DMS114 treated with DMSO at 0.1 percent for 48 hours (cell line): ENCODE results near the gene MBNL2.

Experiments
- DNase-seq: peaks from one replicate; lab custom pipeline; 2025; ENCODE audit not compliant: unreplicated experiment; lab: John Stamatoyannopoulos, UW

The MBNL2 gene

GRCh38 chr13:97233499-97233898 is 11.4 kb downstream of the MBNL2 start:
- DNase-seq = no peak

GRCh38 chr13:97234236-97234635 is 12.1 kb downstream of the MBNL2 start:
- DNase-seq = no peak

DNA sequence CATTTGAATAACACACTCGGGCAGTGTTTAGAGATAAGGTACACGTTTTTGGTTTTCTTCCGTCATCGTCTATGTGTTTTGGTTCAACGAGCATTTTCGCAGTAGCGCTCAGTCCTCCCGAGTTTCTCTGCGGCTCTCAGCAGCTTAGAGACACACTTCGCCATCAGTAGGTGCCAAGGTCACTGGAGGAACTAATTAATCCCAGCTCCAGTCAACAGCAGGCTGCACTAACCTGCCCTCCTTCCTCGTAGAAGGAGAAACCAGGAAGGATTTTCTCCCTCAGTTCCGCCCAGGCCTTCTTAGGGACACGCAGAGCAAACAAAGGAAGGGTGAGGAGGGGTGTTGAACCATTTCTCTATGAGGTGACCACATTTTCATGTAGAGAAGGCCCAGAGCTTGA is 12.6 kb downstream of the MBNL2 start:
- no peak for DNase-seq

- no peak for DNase-seq
Measured at GRCh38 chr13:97235549-97236231, 13.6 kb downstream of the MBNL2 start.

- DNase-seq = no peak
Measured at GRCh38 chr13:97237388-97237787, 15.3 kb downstream of the MBNL2 start.

DNA sequence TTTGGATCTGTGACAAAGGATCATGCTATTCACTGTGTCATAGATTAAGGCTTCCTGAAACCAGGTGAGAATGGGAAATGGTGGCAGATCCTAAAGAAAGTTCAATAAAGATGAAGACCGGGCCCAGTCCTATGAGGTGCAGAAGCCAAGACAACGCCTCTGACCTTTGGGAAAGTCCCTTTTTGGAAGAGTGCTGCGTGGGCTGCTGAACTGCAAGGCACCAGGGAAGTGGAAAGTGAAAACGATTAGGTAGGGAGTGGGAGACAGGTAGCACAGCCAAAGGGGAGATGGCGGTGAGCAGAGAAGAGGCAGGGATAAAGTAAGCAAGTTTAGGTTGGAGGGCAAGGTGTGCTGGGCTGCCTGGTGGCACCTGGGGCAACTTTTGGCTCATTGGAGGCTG is 16.3 kb downstream of the MBNL2 start:
- DNase-seq = no peak

DNA sequence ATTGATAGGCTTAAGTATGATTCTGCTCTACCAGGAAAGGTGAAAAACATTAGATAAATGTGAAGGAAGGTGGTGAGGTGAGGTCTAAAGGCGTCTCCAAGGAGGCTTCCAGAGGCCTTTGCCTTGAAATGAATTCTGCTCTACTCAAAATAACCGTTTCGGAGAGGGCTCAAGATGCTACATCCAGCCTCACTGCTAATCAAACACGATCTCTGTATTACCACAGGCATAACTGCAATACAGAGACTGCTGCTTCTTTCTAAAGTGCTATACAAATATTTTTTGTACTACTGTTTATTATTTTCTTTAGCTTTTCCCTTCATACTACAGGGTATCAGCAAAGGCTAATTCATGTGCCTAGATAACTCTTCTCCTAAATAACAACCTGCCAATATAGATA is 16.8 kb downstream of the MBNL2 start:
- no peak for DNase-seq

DNA sequence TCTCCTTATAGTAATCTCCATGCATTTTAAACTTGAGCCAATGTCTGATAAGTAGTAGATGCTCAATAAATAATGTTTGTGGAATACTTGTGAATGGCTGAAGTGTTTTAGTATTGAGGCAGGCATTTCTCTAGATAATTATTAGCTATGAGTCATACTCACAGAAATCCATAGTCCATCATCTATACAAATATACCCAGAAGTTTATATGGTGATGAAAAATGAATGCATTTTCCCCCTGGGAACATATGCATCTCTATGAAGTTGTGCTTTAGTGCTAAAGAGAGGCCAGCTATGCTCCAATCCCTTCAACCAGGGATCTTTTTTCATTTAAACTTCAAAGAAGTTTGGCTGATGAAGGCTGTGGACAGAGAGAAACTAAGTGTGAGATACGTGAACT is 17.2 kb downstream of the MBNL2 start:
- no peak for DNase-seq

GRCh38 chr13:97239943-97240787 is 18.0 kb downstream of the MBNL2 start:
- no peak for DNase-seq

DNA sequence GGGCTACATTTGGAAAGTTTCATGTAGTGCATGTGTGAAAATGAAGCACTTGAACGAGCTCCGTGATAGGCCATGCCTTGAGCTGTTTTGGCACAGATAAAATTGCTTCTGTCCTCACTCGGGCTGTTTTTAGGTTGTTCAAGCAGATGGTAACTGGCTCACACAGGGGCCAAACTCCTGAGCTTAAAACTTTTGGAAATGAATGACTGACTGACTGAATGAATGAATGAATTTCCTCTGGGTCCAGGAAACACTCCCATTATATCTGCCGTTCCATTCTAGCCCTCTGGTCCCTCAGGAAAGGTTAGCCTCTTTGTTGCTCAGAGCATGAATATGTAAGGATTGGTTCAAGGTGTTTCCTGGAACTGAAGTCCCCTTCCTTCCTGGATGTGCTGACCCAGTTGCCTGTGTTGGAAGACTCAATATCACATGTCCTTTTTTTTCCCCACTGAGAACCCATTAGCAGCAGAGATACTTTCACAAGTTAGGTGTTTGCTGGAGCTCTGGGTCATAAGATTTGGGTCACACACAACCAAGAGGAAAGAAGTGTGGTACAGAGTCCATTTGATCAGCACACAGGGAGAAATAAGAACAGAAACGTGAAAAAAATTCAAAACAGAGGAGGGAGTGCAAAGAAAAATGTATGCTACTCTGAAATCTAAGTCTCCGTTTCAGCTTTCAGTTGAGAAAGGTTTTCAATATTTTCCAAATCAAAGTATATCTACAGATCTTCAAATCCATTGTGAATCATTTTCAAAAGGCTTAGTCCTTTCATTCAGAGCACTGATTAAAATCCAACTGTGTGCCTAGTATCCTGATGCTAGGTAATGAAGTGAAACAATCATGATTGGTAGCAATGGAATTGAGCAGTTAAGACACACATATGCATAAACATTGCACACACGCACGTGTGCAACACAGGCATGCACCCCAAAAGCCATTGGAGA is 18.9 kb downstream of the MBNL2 start:
- DNase-seq = no peak

- no peak for DNase-seq
Measured at GRCh38 chr13:97241761-97242160, 19.6 kb downstream of the MBNL2 start.

DNA sequence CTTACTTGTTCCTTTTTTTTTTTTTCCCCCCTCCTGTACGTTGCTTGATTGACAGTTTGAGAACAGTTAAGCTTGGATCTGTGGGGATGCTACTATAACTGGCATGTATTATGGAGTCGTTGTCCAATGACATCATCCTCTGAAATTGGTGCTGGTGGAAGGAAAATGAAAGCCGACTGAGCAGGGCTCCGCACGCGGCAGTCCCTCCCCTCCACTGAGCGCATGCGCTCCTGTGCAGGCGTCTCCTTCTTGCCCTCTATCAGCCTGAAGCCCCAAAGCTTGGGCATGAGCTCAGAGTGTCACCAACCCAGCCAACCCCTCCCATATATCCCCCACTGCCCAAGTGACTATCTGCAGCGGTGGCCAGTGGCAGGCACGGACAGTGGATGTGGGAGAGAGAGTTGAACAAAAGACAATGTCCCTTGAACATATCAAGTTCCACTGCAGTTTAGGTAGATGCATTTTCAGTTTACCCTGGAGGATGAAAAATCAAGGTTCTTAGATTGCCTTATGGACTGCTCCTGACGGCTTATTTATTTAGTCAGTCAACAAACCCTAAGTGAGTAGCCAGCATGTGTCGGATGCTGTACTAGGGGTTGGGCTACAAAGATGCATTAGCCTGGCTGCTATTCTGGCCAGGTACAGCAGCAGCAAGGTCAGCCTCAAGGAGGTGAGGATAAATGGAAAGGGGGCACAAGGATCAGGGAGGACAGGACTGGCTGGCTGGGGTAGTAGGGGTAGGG is 20.8 kb downstream of the MBNL2 start:
- DNase-seq = no peak

DNA sequence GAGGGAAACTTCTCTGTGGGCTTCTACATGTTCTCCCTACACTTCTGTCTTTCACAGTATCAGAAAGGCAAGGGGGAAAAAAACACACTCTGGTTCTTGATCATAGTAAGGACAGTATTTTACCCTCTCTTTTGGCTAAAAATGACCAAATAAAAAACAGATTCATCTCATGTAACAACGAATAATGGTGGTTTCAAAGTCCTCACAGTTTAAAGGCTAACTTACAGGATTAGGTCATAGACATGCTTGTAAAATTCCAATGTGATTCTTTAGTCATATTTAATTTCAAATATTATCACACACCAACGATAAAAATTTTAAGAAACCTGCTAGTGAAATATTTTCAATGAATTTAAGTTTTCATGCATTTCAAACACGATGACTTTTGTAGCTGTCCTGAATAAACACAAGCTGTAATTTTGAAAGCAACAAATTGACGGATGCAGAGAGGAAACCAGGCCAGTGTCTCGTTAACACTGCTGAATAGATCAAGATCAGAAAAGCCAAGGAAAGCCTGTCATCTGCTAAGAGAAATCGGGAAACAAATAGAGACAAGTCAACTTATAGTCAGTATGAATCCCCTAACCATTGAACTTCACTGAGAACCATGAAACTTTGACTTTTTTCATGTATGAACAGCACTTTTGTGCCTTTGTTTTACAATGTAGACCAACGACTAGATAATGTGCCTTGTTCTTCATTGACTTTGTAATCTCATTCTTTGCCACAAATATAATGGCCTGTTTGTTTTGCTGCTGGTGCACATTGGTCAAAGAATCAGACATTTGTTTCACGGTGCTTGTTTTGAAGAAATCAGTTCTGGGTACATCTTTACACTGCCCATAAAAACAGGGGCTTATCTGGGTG is 22.0 kb downstream of the MBNL2 start:
- DNase-seq = no peak

DNA sequence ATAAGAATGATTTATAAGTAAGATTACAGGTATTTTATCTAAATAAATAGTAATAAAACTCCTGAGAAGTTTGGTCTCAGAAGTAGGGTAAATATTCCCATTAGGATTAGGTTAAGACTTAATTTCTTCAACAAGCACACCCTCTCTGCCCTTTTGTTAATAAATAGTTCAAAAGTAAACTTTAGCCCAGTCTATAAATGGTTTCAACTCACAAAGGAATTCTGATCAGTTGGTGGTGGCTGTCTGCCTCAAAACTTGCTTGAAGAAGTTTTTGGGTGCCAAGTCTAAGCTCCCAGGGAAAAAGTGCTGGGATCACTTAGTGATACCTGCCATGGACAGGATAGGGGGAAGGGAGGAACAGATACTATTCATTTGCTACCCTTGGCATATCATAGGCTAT is 22.9 kb downstream of the MBNL2 start:
- no peak for DNase-seq

- no peak for DNase-seq
Measured at GRCh38 chr13:97246596-97247158, 24.5 kb downstream of the MBNL2 start.

DNA sequence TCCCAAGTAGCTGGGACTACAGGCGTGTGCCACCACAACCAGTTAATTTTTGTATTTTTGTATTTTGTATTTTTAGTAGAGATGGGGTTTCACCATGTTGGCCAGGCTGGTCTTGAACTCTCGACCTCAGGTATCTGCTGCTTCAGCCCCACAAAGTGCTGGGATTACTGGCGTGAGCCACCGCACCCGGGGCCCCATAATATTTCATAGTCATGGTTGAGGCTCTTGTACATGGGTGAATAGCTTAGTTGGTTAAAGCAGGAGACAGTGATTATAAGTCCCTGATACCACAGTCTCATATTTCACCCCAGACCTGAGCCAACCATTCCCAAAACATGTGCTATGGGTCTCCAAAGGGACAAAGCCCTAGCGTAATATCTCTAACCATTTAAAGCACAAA is 26.1 kb downstream of the MBNL2 start:
- no peak for DNase-seq

- no peak for DNase-seq
Measured at GRCh38 chr13:97249093-97249795, 27.1 kb downstream of the MBNL2 start.

DNA sequence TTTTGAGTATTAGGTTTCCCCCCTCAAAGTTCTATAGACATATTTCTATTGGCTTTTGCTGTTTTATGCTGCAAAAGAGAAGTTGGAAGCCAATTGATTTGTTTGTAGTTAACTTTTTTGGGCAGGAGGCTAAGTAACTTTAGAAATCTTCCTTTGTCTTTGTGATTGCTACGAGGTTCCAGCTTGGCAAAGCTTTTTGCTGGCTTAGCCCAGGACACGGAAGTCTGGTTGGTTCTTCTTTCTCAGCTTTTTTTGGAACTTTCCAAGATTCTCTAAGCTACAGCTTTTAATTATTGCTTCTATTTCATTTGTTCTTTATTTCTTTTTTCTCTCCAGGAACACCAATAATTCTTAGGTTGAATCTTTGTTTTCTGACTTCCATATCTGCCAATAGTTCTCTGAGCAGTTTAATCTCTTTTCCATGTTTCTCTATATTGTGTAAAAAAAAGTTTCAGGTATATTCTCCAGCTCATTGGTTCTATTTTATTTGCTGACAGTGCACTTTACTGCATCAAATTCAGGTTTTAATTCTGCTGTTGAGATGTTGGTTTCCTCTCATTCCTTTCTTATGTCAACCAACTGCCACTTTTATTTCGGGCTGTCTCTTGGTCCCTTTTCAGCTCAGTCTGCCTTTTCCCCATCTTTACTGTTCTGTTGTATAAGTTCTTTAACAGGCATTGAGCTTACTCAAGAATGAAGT is 27.8 kb downstream of the MBNL2 start:
- DNase-seq = no peak
